Measurements from ENCODE around the gene ESR2. TPM values are rescaled to one million over a fixed set of nuclear protein-coding genes. Genes with fewer than 3 reads are reported as not detected.

Gene ESR2
- total RNA-seq, 1 experiment from 2014 or later = 0.15 TPM

DNA sequence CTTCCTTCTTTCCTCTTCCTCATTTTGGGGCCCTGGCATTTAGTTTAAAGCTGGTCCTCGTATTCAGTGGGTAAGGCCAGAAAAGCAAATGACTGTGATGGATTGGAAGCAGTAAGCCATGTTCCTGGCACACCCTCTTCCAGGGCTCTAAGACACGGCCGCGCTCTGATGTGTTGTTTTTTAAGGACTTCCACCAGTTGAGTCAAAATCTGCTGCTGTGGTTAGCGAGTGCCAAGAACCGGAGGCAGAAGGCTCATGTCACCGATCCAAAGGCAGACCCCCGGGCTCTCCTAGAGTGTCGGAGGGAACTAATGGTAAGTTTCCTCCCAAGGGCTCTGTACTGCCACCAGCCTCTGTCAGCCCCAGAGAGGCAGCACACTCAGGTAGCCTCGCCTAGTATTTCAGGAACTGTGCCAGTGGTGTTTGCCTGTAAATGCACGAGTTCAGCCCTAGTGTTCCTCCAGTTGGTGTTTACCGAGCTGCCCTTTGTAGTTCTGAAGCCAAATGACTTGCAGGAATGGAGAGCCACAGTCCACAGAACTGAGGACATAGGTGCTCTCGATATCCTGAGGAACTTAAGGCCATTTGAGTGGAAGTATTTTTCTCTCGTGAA is 72.7 kb downstream of the ESR2 start:
- Mint-ChIP-seq H3K9me3 (no peaks in the 10 kb centered on the region), H3K27me3 (ENCODE audit: low read depth) (no peaks in the 10 kb centered on the region), H3K27ac (peak overlapping the region in 2 of 3 experiments; percentile 54 to 82; a peak in 2 of 7 replicates), H3K4me1 (no peaks in the 10 kb centered on the region), H3K4me3 (no peak overlapping the region), H3K36me3 (ENCODE audit: insufficient read depth in 1 of 3, low read depth in 3 of 3) (peaks cover 42 to 76% (median 74%) of the 10 kb centered on the region in 3 experiments; a peak in 6 of 7 replicates)
- TF ChIP-seq, protein P1, sequence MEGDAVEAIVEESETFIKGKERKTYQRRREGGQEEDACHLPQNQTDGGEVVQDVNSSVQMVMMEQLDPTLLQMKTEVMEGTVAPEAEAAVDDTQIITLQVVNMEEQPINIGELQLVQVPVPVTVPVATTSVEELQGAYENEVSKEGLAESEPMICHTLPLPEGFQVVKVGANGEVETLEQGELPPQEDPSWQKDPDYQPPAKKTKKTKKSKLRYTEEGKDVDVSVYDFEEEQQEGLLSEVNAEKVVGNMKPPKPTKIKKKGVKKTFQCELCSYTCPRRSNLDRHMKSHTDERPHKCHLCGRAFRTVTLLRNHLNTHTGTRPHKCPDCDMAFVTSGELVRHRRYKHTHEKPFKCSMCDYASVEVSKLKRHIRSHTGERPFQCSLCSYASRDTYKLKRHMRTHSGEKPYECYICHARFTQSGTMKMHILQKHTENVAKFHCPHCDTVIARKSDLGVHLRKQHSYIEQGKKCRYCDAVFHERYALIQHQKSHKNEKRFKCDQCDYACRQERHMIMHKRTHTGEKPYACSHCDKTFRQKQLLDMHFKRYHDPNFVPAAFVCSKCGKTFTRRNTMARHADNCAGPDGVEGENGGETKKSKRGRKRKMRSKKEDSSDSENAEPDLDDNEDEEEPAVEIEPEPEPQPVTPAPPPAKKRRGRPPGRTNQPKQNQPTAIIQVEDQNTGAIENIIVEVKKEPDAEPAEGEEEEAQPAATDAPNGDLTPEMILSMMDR (conservative IDR thresholded peaks at IDR 0.05) = no peak
- no CpG with 5 or more reads among the region's 14 CpGs for whole genome bisulfite sequencing (ENCODE audit: extremely low coverage, insufficient read length, low lambda C conversion rate)
- H3T11ph ChIP-seq (ENCODE audit: low read length) = no peak overlapping the region
- DNase-seq = no peak
- no peaks in the 10 kb centered on the region for H3K23me2 ChIP-seq (ENCODE audit: insufficient read length, low read depth, low read length, poor library complexity, severe bottlenecking)
- H4K20me1 ChIP-seq (ENCODE audit: control insufficient read depth, insufficient read depth, insufficient read length) = no peaks in the 10 kb centered on the region
- H2AFZ ChIP-seq (ENCODE audit: low read length) = no peak overlapping the region
- no peaks in the 10 kb centered on the region for H3K4me1 ChIP-seq (ENCODE audit: insufficient read depth, low read length)
- H2BK120ac ChIP-seq (ENCODE audit: low read depth, low read length, poor library complexity, severe bottlenecking) = no peak overlapping the region
- no peak overlapping the region for H3K27ac ChIP-seq (ENCODE audit: insufficient read length, low read depth, low read length)
- H4K8ac ChIP-seq (replicated peaks; ENCODE audit: insufficient read length, low read depth, low read length) = no peak overlapping the region
- H2BK12ac ChIP-seq (ENCODE audit: insufficient read length, low read depth, low read length) = no peak overlapping the region
- H4K5ac ChIP-seq (ENCODE audit: insufficient read length, low read depth, low read length) = no peak overlapping the region
- no peak overlapping the region for H4K91ac ChIP-seq (ENCODE audit: insufficient read length, low read depth, low read length)
- H3K9me3 ChIP-seq (ENCODE audit: control insufficient read depth, low read depth, low read length) = no peaks in the 10 kb centered on the region
- no peak overlapping the region for H2BK20ac ChIP-seq (ENCODE audit: low read depth, low read length, poor library complexity, severe bottlenecking)
- H3K23ac ChIP-seq (ENCODE audit: insufficient read length, low read depth, low read length) = no peak overlapping the region
- H3K79me1 ChIP-seq (ENCODE audit: insufficient read depth, low read depth, low read length, poor library complexity, severe bottlenecking) = no peaks in the 10 kb centered on the region
- H3K56ac ChIP-seq (ENCODE audit: insufficient read length, low read depth, low read length) = no peak overlapping the region
- no peak overlapping the region for H3K4ac ChIP-seq (ENCODE audit: low read depth, low read length)
- H3K79me2 ChIP-seq (ENCODE audit: insufficient read depth, low read length) = no peaks in the 10 kb centered on the region
- no peak overlapping the region for H2AK5ac ChIP-seq (ENCODE audit: insufficient read length, low read length)
- no peak overlapping the region for H3K14ac ChIP-seq (ENCODE audit: insufficient read depth, low read length)
- no peak overlapping the region for H3K9ac ChIP-seq (ENCODE audit: extremely low read depth, insufficient read length, low read length)
- no peaks in the 10 kb centered on the region for H3K27me3 ChIP-seq (ENCODE audit: insufficient read depth, low read length)
- H3K4me2 ChIP-seq (ENCODE audit: insufficient read depth, insufficient read length, low read length) = no peak overlapping the region
- no peak overlapping the region for H3K18ac ChIP-seq (ENCODE audit: insufficient read length, low read depth, low read length)
- H2BK15ac ChIP-seq (ENCODE audit: low read depth, low read length) = no peak overlapping the region
- no peak overlapping the region for H2BK5ac ChIP-seq (ENCODE audit: insufficient read length, low read length)
